ENCODE results near the gene MMP28.

GRCh38 chr17:35843698-35844097, 48.3 kb upstream of the MMP28 start:
- TF ChIP-seq CTCF (IDR thresholded peaks at IDR 0.05; ENCODE audit: low read depth, low read length, poor library complexity, severe bottlenecking) (no peak), EZH2phosphoT487 (IDR thresholded peaks at IDR 0.05; ENCODE audit: borderline replicate concordance, low read length) (no peak)
